Ishikawa (cell line): ENCODE measurements around the gene PAX2.

Source experiments
- CEBPB ChIP-seq: IDR thresholded peaks from 2 replicates; pipeline ENCODE4 v1.6.1; 2012
- CREB1 ChIP-seq: IDR thresholded peaks from 2 replicates; pipeline ENCODE4 v1.6.1; 2012; ENCODE audit warnings: low read depth
- EGR1 ChIP-seq: IDR thresholded peaks from 2 replicates; pipeline ENCODE4 v1.6.1; 2012
- EP300 ChIP-seq: IDR thresholded peaks from 2 replicates; pipeline ENCODE4 v1.6.1; 2012; ENCODE audit warnings: borderline replicate concordance
- FOXM1 ChIP-seq: IDR thresholded peaks from 2 replicates; pipeline ENCODE4 v1.6.1; 2012; ENCODE audit warnings: low read depth, borderline replicate concordance
- NFIC ChIP-seq: IDR thresholded peaks from 2 replicates; pipeline ENCODE4 v1.6.1; 2012
- RAD21 ChIP-seq: IDR thresholded peaks from 2 replicates; pipeline ENCODE4 v1.6.1; 2012; ENCODE audit warnings: low read depth
- TAF1 ChIP-seq: IDR thresholded peaks from 2 replicates; pipeline ENCODE4 v1.6.1; 2012; ENCODE audit warnings: low read depth, mild to moderate bottlenecking
- TCF12 ChIP-seq: IDR thresholded peaks from 2 replicates; pipeline ENCODE4 v1.6.1; 2012; ENCODE audit warnings: low read depth
- TEAD4 ChIP-seq: IDR thresholded peaks from 2 replicates; pipeline ENCODE4 v1.6.1; 2012
- YY1 ChIP-seq: IDR thresholded peaks from 2 replicates; pipeline ENCODE4 v1.6.1; 2012; ENCODE audit warnings: low read depth
- ZBTB7A ChIP-seq: IDR thresholded peaks from 2 replicates; pipeline ENCODE4 v1.6.1; 2012; ENCODE audit warnings: low read depth
- TF ChIP-seq, protein P1 (sequence below): IDR thresholded peaks from 2 replicates; pipeline ENCODE4 v1.6.1; 2012
- TF ChIP-seq, protein P2 (sequence below): IDR thresholded peaks from 2 replicates; pipeline ENCODE4 v1.6.1; 2012; ENCODE audit warnings: low read depth, mild to moderate bottlenecking
- TF ChIP-seq, protein P3 (sequence below): IDR thresholded peaks from 2 replicates; pipeline ENCODE4 v1.6.1; 2012

PAX2 gene

DNA sequence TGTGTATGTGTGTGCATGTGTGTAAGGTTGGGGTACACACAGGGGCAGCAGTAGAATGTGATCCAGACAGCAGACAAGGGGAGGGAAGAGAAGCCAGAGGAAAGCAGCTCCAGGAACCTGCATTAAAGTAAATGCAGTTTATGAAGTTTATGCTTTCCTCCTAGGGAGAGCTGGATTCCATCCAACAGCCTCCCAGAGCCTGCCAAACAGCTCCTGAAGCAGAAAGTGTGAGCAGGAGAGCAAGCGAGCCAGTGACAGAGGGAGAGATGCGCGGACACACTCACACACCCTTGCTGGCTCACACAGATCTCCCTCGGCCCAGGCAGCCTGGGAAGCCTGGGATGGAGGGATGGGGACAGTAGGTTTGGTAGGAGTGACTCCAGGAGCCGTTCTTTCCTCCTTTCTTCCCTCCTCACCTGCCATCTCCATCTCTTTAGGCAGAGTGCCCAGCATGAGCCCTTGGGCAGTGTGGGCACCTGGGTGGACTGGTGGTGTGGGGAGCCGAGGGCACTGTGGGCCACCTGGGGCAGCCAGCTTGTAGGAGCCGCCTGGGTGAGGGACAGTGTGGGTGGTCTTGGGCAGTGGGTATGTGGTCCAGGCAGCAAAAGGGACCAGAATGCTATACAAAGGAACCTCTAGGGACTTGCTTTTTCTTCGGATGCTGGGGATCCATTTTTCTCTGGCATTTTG is 46.1 kb downstream of the PAX2 start:
- TF ChIP-seq EP300 = no peak
- TF ChIP-seq CREB1 = no peak
- TF ChIP-seq CEBPB = no peak
- TF ChIP-seq ZBTB7A = no peak

DNA sequence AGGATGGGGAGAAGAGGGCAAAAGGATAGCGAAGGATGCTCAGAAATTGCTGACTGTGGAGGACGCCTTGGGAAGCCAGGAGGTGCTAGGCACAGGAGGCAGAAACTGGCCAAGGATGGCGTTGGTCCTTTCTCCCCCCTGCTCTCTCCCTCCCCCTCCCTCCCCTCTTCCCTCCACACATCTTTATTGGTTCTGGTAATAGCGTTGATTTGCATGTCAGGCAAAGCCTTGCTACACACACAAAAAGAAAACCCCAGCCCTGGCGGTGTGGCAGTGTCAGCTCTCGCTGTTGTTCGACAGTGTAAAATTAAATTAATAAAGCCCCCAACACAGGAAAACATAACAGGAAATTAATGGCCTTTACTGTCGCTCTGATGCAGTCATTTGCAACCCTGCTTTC is 47.2 kb downstream of the PAX2 start:
- TF ChIP-seq YY1 = no peak
- no peak for TF ChIP-seq TEAD4
- TF ChIP-seq, protein P1, sequence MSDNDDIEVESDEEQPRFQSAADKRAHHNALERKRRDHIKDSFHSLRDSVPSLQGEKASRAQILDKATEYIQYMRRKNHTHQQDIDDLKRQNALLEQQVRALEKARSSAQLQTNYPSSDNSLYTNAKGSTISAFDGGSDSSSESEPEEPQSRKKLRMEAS = no peak
- no peak for TF ChIP-seq FOXM1
- TF ChIP-seq CEBPB = no peak
- no peak for TF ChIP-seq NFIC
- TF ChIP-seq, protein P2, sequence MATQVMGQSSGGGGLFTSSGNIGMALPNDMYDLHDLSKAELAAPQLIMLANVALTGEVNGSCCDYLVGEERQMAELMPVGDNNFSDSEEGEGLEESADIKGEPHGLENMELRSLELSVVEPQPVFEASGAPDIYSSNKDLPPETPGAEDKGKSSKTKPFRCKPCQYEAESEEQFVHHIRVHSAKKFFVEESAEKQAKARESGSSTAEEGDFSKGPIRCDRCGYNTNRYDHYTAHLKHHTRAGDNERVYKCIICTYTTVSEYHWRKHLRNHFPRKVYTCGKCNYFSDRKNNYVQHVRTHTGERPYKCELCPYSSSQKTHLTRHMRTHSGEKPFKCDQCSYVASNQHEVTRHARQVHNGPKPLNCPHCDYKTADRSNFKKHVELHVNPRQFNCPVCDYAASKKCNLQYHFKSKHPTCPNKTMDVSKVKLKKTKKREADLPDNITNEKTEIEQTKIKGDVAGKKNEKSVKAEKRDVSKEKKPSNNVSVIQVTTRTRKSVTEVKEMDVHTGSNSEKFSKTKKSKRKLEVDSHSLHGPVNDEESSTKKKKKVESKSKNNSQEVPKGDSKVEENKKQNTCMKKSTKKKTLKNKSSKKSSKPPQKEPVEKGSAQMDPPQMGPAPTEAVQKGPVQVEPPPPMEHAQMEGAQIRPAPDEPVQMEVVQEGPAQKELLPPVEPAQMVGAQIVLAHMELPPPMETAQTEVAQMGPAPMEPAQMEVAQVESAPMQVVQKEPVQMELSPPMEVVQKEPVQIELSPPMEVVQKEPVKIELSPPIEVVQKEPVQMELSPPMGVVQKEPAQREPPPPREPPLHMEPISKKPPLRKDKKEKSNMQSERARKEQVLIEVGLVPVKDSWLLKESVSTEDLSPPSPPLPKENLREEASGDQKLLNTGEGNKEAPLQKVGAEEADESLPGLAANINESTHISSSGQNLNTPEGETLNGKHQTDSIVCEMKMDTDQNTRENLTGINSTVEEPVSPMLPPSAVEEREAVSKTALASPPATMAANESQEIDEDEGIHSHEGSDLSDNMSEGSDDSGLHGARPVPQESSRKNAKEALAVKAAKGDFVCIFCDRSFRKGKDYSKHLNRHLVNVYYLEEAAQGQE = no peak
- TF ChIP-seq CREB1 = no peak
- TF ChIP-seq EGR1 = no peak

DNA sequence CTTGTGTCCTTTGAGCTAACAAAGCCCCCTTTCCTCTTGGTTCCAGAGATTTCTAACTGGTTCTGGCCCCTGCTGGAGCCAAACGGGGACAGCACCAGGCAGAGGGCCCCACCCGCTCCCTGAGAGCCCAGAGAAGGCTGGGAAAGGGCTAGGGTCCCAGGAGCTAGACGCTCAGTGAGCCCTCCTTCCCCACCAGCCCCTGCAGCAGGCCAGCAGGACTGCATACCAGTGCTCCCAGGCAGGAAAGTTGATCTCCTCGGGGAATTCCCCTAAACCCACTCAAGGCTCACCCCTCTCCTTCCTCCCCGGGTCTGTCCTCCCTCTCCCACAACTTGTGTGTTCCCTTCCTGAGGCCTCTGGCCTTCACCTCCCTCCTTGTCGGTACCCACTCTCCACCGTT is 47.7 kb downstream of the PAX2 start:
- TF ChIP-seq TAF1 (no peak), TCF12 (no peak), YY1 (no peak), CEBPB (no peak), EGR1 (no peak), FOXM1 (no peak)
- TF ChIP-seq, protein P2 = no peak
- TF ChIP-seq, protein P3, sequence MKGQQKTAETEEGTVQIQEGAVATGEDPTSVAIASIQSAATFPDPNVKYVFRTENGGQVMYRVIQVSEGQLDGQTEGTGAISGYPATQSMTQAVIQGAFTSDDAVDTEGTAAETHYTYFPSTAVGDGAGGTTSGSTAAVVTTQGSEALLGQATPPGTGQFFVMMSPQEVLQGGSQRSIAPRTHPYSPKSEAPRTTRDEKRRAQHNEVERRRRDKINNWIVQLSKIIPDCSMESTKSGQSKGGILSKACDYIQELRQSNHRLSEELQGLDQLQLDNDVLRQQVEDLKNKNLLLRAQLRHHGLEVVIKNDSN = no peak

DNA sequence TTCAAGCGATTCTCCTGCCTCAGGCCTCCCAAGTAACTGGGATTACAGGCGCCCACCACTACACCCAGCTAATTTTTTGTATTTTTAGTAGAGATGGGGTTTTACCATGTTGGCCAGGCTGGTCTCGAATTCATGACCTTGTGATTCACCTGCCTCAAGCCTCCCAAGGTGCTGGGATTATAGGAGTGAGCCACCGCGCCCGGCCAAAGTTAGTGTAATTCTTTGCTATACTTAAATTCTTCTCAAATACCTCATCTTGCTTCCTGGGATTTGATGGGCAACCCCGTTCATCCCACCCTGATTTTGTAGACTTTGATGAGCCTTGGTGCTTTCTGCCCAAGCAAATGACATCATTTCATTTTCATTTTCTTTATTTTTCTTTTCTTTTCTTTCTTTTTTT is 54.5 kb downstream of the PAX2 start:
- TF ChIP-seq FOXM1 (no peak), EGR1 (no peak), TAF1 (no peak), CEBPB (no peak), EP300 (no peak), RAD21 (no peak), TCF12 (no peak), ZBTB7A (no peak), YY1 (no peak), NFIC (no peak), CREB1 (no peak), TEAD4 (no peak)
- TF ChIP-seq, protein P3 = no peak
- TF ChIP-seq, protein P2 = no peak

DNA sequence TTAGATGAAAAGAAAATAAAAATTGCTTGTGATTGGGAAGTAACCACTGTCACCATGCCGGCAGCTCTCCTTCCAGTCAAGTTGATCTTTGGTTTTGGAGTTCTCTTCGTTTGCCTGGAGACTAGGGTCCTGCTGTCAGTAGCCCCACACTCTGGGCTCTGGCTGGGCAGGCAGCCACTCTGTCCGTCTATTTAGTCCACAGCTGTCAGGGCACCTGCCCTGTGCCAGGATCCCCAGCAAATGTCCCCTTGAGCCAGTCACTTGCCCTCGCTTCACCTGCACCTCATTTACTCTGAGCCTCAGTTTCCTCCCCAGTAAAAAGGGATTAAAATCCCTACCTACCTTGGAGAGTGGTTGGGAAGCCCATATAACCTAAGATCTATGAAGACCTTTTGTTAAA is 55.5 kb downstream of the PAX2 start:
- no peak for TF ChIP-seq ZBTB7A
- TF ChIP-seq CREB1 = no peak

DNA sequence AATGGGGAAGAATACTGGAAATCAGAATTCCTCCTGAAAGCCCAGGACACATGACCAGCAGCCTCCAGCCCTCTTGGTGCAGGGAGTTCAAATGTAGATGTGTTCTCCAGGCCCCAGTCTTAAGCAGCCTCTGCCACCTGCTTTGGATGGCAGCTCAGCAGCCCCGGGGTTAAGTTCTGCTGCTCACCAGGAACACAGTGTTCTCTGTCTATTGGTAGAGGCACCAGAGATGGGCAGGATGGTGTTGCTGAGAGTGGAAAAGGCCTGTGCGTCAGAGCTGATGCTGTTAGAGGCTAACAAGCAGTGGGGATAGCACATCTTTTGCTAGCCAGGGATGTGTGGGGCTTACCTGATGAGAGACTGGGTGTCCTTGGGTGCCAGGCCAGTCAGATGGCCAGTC is 56.8 kb downstream of the PAX2 start:
- TF ChIP-seq TCF12 = no peak
- no peak for TF ChIP-seq EGR1
- no peak for TF ChIP-seq EP300
- TF ChIP-seq CEBPB = no peak
- TF ChIP-seq YY1 = no peak
- no peak for TF ChIP-seq RAD21
- no peak for TF ChIP-seq TEAD4
- TF ChIP-seq TAF1 = no peak
- no peak for TF ChIP-seq NFIC
- TF ChIP-seq ZBTB7A = no peak
- TF ChIP-seq, protein P1 = no peak
